Lung (tissue), 12 donors: ENCODE measurements around the gene NR5A1. TPM values are rescaled to one million over a fixed set of nuclear protein-coding genes. Genes with fewer than 3 reads are reported as not detected.

Experiments
- ATAC-seq: fragments of 200-7000 bp; cut with Tn5 transposase; one replicate; pipeline ENCODE4 v1.9.1; 2020; ENCODE audit warnings: moderate number of reproducible peaks; ENCODE audit not compliant: insufficient read depth, low FRiP score
- DNase-seq, 3 donors: peaks; one replicate each; pipeline ENCODE4 v3.0.0-alpha.2; 2013 to 2017
- H3K27ac ChIP-seq, 2 donors: one replicate each; pipeline ENCODE4 v1.5.1; 2013; ENCODE audit warnings: mild to moderate bottlenecking in 2 of 2, moderate library complexity in 2 of 2, control low read depth in 1 of 2, inconsistent platforms in 1 of 2, low read depth in 1 of 2, low read length in 1 of 2
- H3K27me3 ChIP-seq, 3 donors: one replicate each; pipeline ENCODE4 v1.5.1; 2013; ENCODE audit warnings: low read length in 2 of 3; ENCODE audit not compliant: control insufficient read depth in 3 of 3, insufficient read depth in 3 of 3
- H3K36me3 ChIP-seq, 4 donors: one replicate each; pipeline ENCODE4 v1.5.1; 2013; ENCODE audit warnings: low read length in 4 of 4, mild to moderate bottlenecking in 1 of 4, moderate library complexity in 1 of 4; ENCODE audit not compliant: control insufficient read depth in 4 of 4, insufficient read depth in 4 of 4
- H3K4me1 ChIP-seq, 5 donors: one replicate each; pipeline ENCODE4 v1.5.1; 2013; ENCODE audit warnings: low read length in 5 of 5, mild to moderate bottlenecking in 2 of 5, moderate library complexity in 1 of 5; ENCODE audit not compliant: control insufficient read depth in 5 of 5, insufficient read depth in 5 of 5
- H3K4me3 ChIP-seq: one replicate; pipeline ENCODE4 v1.5.1; 2013; ENCODE audit warnings: mild to moderate bottlenecking, control low read depth, moderate library complexity
- H3K9ac ChIP-seq, 2 donors: one replicate each; pipeline ENCODE4 v1.5.1; 2013; ENCODE audit warnings: low read length in 2 of 2, control low read depth in 1 of 2; ENCODE audit not compliant: insufficient read depth in 1 of 2
- H3K9me3 ChIP-seq, 4 donors: one replicate each; pipeline ENCODE4 v1.5.1; 2013; ENCODE audit warnings: low read length in 3 of 4, mild to moderate bottlenecking in 1 of 4, moderate library complexity in 1 of 4; ENCODE audit not compliant: control insufficient read depth in 4 of 4, insufficient read depth in 3 of 4
- WGBS, 2 donors: extraction: QIAGEN DNeasy Blood & Tissue Kit; methylation state at CpG; one replicate each; pipeline ENCODE4 v1.1.7; 2013; 5-methylcytosine and 5-hydroxymethylcytosine counted together
- polyA plus RNA-seq, 2 donors: library from polyadenylated mRNA; stranded (reverse); fragments of 200-250 nt; gene quantifications; one replicate each; pipeline ENCODE4 v1.2.1, GENCODE V29; 2013
- total RNA-seq, 2 donors: library from RNA; depleted of rRNA in 1 of 2; stranded (reverse); fragments of >200 nt in 1 of 2; gene quantifications; one replicate each; pipeline ENCODE4 v1.2.1, GENCODE V29; 2014 to 2021
- TF ChIP-seq, protein P1 (sequence below): IDR thresholded peaks from 2 replicates; pipeline ENCODE4 v1.5.1; 2012; ENCODE audit warnings: mild to moderate bottlenecking; ENCODE audit errors: control extremely low read depth, extremely low read depth
- donor health status: control.
- donor health status: control.
- donor health status: Bipolar disorder and iron deficiency.
- donor health status: healthy.
- donor health status: DM: yes; HTN: yes; CAD: no.

Gene NR5A1
- total and polyA plus RNA-seq, 4 donors = 0.02 to 0.37 (median 0.09) TPM; not detected in 1

DNA sequence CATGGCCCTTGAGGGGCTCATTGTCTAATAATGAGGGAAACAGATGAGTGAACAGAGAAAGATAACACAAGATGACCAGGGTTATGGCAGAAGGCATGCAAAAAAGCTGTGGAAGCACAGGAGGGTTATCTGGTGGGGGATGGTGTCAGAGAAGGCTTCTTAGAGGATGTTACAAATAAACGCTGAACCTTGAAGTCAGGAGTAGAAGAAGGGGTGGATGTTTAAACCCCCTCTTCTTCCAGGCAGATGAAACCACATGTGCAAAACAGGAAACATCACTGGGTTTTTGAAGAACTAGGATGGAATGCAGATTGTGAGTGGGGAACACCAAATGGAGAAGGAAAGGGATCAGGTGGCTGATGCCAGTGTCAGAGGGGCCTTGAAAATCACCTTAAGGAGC is 41.8 kb upstream of the NR5A1 start:
- no peak overlapping the region for H3K9ac ChIP-seq
- peaks cover 0 to 3% (median 0%) of the 10 kb centered on the region in 5 donors for H3K4me1 ChIP-seq
- no peaks in the 10 kb centered on the region for H3K27me3 ChIP-seq
- H3K9me3 ChIP-seq = no peaks in the 10 kb centered on the region
- TF ChIP-seq, protein P1, sequence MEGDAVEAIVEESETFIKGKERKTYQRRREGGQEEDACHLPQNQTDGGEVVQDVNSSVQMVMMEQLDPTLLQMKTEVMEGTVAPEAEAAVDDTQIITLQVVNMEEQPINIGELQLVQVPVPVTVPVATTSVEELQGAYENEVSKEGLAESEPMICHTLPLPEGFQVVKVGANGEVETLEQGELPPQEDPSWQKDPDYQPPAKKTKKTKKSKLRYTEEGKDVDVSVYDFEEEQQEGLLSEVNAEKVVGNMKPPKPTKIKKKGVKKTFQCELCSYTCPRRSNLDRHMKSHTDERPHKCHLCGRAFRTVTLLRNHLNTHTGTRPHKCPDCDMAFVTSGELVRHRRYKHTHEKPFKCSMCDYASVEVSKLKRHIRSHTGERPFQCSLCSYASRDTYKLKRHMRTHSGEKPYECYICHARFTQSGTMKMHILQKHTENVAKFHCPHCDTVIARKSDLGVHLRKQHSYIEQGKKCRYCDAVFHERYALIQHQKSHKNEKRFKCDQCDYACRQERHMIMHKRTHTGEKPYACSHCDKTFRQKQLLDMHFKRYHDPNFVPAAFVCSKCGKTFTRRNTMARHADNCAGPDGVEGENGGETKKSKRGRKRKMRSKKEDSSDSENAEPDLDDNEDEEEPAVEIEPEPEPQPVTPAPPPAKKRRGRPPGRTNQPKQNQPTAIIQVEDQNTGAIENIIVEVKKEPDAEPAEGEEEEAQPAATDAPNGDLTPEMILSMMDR = no peak
- WGBS, 2 donors = 19 to 39% methylated on average over 1 of the region's 1 CpG
- H3K4me3 ChIP-seq = no peak overlapping the region
- ATAC-seq = no peak
- H3K27ac ChIP-seq = no peak overlapping the region
- no peak for DNase-seq
- H3K36me3 ChIP-seq = no peaks in the 10 kb centered on the region

DNA sequence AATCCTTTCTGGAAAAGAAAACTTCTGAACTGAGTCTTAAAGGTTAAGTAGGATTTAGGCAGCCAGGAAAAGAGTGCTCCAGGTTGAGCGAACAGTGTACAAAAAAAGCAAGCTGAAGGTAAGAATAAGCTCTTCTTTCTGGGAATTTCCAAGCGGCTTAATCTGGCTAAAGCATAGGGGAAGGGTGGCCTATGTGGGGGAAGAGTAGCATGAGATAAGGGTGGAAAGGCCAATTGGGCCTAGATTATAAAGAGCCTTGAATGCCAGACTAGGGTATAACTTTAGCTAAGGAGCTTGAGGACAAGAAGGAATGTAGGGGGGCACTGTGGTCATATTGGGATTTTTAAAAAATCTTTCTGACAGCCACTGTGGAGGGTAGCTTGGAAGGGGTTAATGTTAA is 37.3 kb upstream of the NR5A1 start:
- H3K27ac ChIP-seq = no peak overlapping the region
- TF ChIP-seq, protein P1 = no peak
- no peaks in the 10 kb centered on the region for H3K27me3 ChIP-seq
- H3K4me1 ChIP-seq = no peaks in the 10 kb centered on the region
- no peak for DNase-seq
- WGBS, 2 donors = 91 to 98% methylated on average over 2 of the region's 2 CpGs
- ATAC-seq = no peak
- H3K9me3 ChIP-seq = no peaks in the 10 kb centered on the region
- no peak overlapping the region for H3K9ac ChIP-seq
- no peak overlapping the region for H3K4me3 ChIP-seq
- H3K36me3 ChIP-seq = no peaks in the 10 kb centered on the region

DNA sequence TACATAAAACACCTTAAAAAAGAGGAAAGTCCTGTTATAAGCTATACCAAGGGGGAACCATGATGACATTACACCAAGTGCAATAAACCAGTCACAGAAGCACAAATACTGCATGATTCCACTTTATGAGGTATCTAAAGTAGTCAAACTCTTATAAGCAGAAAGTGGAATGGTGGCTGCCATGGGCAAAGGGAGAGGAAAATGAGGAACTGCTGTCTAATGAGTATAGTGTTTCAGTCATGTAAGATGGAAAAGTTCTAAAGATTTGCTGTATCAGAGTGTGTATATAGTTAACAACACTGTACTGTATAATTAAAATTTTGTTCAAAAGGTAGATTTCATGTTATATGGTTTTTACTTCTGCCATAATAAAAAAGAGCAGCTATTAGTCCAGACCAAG is 34.6 kb upstream of the NR5A1 start:
- DNase-seq (no peak), ATAC-seq (no peak)
- Histone ChIP-seq H3K4me3 (no peak overlapping the region), H3K27me3 (no peaks in the 10 kb centered on the region), H3K9me3 (no peaks in the 10 kb centered on the region), H3K4me1 (no peaks in the 10 kb centered on the region), H3K36me3 (no peaks in the 10 kb centered on the region), H3K9ac (no peak overlapping the region), H3K27ac (no peak overlapping the region)
- TF ChIP-seq, protein P1 = no peak

DNA sequence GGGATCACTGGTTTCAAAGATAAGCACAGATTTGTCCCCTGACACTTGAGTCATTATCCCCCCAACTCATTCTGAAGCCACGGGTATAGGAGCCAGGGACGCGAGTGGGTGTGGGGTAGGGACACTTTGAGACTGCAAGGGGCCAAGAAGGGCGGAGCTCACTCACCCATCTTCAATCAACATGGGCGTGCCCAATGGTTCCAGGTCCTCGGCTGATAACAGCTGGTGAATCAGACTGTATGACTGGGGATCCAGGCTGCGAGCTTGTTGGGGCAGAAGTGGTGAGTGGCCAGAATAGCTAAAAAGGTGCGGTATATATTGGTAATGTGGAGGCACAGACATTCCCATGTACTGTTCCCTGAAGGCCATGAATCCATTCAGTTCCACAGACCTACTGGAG is 30.7 kb upstream of the NR5A1 start:
- Histone ChIP-seq H3K27me3 (no peaks in the 10 kb centered on the region), H3K9me3 (no peaks in the 10 kb centered on the region), H3K4me3 (no peak overlapping the region), H3K27ac (no peak overlapping the region), H3K4me1 (peaks cover 0 to 3% (median 0%) of the 10 kb centered on the region in 5 donors), H3K36me3 (peaks cover 0 to 3% (median 0%) of the 10 kb centered on the region in 4 donors), H3K9ac (no peak overlapping the region)
- 89 to 96% methylated on average over 8 of the region's 8 CpGs for WGBS, 2 donors
- DNase-seq = no peak
- TF ChIP-seq, protein P1 = no peak
- ATAC-seq = no peak
